Effector memory CD4-positive, alpha-beta T cell (primary cell): ENCODE data around the gene HCFC1.

Experiments used
- DNase-seq, 3 donors: peaks; one replicate each; pipeline ENCODE4 v3.0.0-alpha.2; 2020
- H3K27ac ChIP-seq: 2 replicates; pipeline ENCODE4 v1.7.0; 2013; ENCODE audit warnings: mild to moderate bottlenecking, low read length, moderate library complexity; ENCODE audit not compliant: insufficient read depth, poor library complexity, severe bottlenecking
- H3K27me3 ChIP-seq: replicated peaks from 2 replicates; pipeline ENCODE4 v1.7.0; 2013; ENCODE audit warnings: mild to moderate bottlenecking, low read length; ENCODE audit not compliant: insufficient read depth, control insufficient read depth, poor library complexity, severe bottlenecking
- H3K36me3 ChIP-seq: 2 replicates; pipeline ENCODE4 v1.7.0; 2013; ENCODE audit warnings: mild to moderate bottlenecking, low read length, moderate library complexity; ENCODE audit not compliant: control insufficient read depth, insufficient read depth
- H3K4me1 ChIP-seq: 2 replicates; pipeline ENCODE4 v1.7.0; 2013; ENCODE audit warnings: low read length, mild to moderate bottlenecking; ENCODE audit not compliant: control insufficient read depth, insufficient read depth, poor library complexity, severe bottlenecking
- H3K4me3 ChIP-seq: 2 replicates; pipeline ENCODE4 v1.7.0; 2013; ENCODE audit warnings: low read length, low read depth, mild to moderate bottlenecking; ENCODE audit not compliant: insufficient read depth, poor library complexity, severe bottlenecking
- H3K9me3 ChIP-seq: 2 replicates; pipeline ENCODE4 v1.7.0; 2013; ENCODE audit warnings: mild to moderate bottlenecking, low read length, moderate library complexity; ENCODE audit not compliant: control insufficient read depth
- total RNA-seq, 3 donors: gene quantifications; one replicate each; lab custom pipeline; 2026; lab: John Stamatoyannopoulos, UW

The HCFC1 gene
- 164 to 214 (median 171) reads per million in 3 donors for total RNA-seq

DNA sequence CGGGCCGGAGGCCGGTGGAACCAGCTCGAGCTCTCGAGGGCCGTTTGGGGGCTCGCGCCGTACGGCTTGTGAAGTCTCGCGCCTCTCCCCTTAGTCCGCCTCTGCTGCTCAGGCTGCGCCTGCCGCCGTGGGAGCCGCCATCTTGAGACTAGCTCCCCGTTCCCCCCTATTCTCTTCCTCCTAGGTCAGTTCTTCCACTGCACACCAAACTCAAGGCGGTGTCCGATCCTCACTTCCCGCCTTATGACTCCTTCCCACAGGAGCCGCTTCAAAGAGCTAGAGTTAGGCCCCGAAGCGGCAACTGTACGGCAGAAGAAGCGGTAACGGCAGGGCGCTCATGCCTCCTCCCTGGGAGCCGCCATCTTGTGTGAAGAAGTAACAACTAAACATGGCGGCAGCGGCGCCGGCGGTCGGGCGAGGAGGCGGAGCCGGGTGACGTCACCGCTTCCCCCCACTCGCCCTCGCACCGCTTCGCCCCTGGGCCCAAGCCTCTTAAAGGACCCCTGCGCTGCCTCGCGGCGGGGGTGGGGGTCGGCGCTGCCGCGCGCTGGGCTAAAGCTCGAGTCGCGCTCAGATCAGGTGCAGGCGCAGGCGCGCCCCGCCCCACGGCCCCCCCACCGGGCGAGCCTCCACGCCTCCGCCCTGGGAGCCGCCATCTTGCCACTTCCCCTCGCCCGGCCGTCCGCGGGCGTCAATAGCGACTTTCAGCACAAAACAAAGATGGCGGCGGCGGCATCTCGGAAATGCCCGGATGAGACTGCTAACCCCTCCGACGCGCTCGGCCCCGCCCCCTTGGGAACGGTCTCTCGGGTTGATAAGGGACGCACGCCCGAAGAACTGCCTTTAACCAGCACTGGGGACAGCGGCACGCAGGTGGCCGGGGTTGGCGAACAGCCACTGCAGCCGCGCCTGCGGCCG is at the start of gene HCFC1:
Gene HCFC1, minus strand, starts transcription at position 369 of the 918 bp plus-strand sequence. CDS start 978 bp downstream, outside the sequence.
- H3K9me3 ChIP-seq, result no peaks in the 10 kb centered on the region
- DNase-seq, result peak; percentile 84 to 89 (median 87)
- H3K4me1 ChIP-seq, result peaks cover 23% of the 10 kb centered on the region
- H3K27me3 ChIP-seq, result no peaks in the 10 kb centered on the region
- no peaks in the 10 kb centered on the region for H3K36me3 ChIP-seq
- peak within 1 kb of the TSS; percentile 99 for H3K4me3 ChIP-seq
- H3K27ac ChIP-seq, result peak within 1 kb of the TSS; percentile 94

DNA sequence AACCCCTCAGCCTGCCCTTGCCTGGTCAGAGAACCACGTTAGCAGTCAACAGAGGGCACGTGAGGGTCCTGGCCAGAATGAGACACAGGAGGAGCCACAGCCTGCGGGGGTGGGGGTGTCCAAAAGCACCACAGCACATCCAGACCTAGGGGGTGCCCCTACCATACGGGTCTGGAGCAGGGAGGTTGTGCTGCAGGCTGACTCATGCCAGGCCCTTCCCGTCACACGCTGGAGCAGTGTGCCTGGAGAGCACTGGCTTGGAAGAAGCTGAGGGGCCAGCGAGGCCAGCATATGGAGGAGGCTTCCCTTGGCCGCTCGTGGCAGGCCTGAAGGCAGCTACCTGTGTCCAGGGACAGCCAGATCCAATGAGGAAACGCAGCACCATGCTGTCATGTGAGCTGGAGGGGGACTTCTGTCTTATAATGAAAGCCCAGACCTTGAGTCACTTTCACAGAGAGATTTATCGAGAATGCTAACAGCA is 49.6 kb upstream of the HCFC1 start:
- DNase-seq, result peak in 1 of 3 donors; percentile 16
- Histone ChIP-seq H3K36me3 (peaks cover 8% of the 10 kb centered on the region), H3K4me1 (peaks cover 17% of the 10 kb centered on the region), H3K9me3 (no peaks in the 10 kb centered on the region), H3K27me3 (no peaks in the 10 kb centered on the region), H3K27ac (peak overlapping the region; percentile 79), H3K4me3 (no peak overlapping the region)

GRCh38 chrX:154020536-154021115 is 49.0 kb upstream of the HCFC1 start:
- peak overlapping the region; percentile 79 for H3K27ac ChIP-seq
- DNase-seq, result no peak
- H3K4me3 ChIP-seq, result peak overlapping the region; percentile 55
- no peaks in the 10 kb centered on the region for H3K27me3 ChIP-seq
- peaks cover 13% of the 10 kb centered on the region for H3K36me3 ChIP-seq
- H3K4me1 ChIP-seq, result peaks cover 17% of the 10 kb centered on the region
- H3K9me3 ChIP-seq, result no peaks in the 10 kb centered on the region

GRCh38 chrX:154019633-154020528 is 48.3 kb upstream of the HCFC1 start, which contains the start of gene IRAK1:
Gene IRAK1, minus strand, starts transcription at chrX:154019902. Its CDS starts 90 bp downstream, at chrX:154019812.
- H3K36me3 ChIP-seq, result peaks cover 13% of the 10 kb centered on the region
- H3K27ac ChIP-seq, result peak within 1 kb of the TSS; percentile 79
- no peaks in the 10 kb centered on the region for H3K27me3 ChIP-seq
- peak within 1 kb of the TSS; percentile 55 for H3K4me3 ChIP-seq
- no peaks in the 10 kb centered on the region for H3K9me3 ChIP-seq
- peak; percentile 30 to 46 (median 39) for DNase-seq
- peaks cover 17% of the 10 kb centered on the region for H3K4me1 ChIP-seq

GRCh38 chrX:154019061-154019621 is 47.5 kb upstream of the HCFC1 start:
- no peak for DNase-seq
- no peaks in the 10 kb centered on the region for H3K27me3 ChIP-seq
- peaks cover 17% of the 10 kb centered on the region for H3K4me1 ChIP-seq
- peak overlapping the region; percentile 46 for H3K4me3 ChIP-seq
- H3K27ac ChIP-seq, result peak overlapping the region; percentile 68
- peaks cover 13% of the 10 kb centered on the region for H3K36me3 ChIP-seq
- H3K9me3 ChIP-seq, result no peaks in the 10 kb centered on the region

DNA sequence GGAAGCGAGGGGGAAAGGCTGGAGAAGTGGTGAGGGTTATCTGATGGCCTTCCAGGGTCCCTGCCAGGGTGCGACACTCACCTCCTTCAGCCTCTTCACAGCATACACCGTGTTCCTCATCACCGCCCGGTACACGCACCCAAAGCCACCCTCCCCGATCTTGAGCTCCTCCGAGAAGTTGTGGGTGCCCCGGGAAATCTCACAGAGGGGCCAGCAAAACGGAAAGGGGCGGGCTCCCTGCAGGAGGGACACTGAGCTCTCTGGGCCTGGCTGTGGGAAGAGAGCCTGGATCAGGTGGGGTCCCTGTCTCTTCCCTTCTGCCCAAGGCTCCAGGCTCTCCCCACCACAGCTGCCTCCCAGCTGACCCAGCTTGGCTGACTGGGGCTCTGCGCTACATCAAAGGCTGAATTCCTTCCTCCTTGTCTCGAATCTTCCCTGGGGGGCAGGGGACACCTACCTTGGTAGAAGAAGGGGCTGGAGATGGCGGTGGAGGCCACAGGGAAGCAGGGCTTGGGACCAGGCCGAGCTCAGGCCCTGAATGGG is 47.0 kb upstream of the HCFC1 start:
- H3K4me1 ChIP-seq, result peaks cover 19% of the 10 kb centered on the region
- H3K4me3 ChIP-seq, result peak overlapping the region; percentile 46
- H3K27ac ChIP-seq, result peak overlapping the region; percentile 68
- no peak for DNase-seq
- no peaks in the 10 kb centered on the region for H3K27me3 ChIP-seq
- peaks cover 13% of the 10 kb centered on the region for H3K36me3 ChIP-seq
- H3K9me3 ChIP-seq, result no peaks in the 10 kb centered on the region

GRCh38 chrX:154017766-154018517 is 46.3 kb upstream of the HCFC1 start:
- Histone ChIP-seq H3K27me3 (no peaks in the 10 kb centered on the region), H3K4me1 (peaks cover 21% of the 10 kb centered on the region), H3K4me3 (peak overlapping the region; percentile 46), H3K27ac (no peak overlapping the region), H3K9me3 (no peaks in the 10 kb centered on the region), H3K36me3 (peaks cover 13% of the 10 kb centered on the region)
- no peak for DNase-seq

DNA sequence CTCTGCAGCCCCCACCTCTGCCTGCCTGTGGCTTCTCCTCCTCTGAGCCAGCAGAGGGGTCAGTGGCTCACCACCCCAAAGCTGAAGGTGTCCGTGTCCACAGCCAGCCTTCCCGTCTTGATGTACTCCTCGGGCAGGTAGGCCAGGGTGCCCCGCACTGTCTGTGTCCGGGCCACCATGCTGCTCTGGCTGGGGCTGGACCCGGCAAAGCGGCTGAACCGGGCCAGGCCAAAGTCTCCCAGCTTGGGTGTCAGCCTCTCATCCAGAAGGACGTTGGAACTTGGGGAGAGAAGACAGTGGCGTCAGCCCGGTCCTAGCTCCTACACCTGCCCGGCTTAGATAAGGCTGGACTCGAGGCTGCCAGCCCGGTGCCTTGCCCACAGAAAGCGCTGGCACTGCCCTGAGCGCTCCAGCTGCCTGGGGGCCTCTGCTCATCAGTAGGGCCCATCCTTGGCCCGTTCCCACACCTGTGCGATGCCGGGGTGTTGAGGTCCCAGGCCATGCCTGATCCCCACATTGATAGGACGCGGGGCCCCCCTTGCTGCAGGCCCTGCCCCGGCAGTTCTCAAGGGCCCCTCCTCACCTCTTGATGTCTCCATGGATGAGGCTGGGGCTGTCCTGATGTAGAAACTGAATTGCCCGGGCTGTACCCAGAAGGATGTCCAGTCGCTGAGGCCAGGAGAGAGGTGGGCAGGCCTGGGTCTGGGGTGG is 44.9 kb upstream of the HCFC1 start:
- no peak overlapping the region for H3K27ac ChIP-seq
- H3K4me1 ChIP-seq, result peaks cover 21% of the 10 kb centered on the region

More for the DNA sequence above, 44.9 kb upstream of the HCFC1 start:
- H3K36me3 ChIP-seq, result peaks cover 19% of the 10 kb centered on the region
- no peak overlapping the region for H3K4me3 ChIP-seq
- no peak for DNase-seq
- no peaks in the 10 kb centered on the region for H3K27me3 ChIP-seq
- no peaks in the 10 kb centered on the region for H3K9me3 ChIP-seq
